Neural cell (in vitro differentiated cells): Measurements from ENCODE around the gene SAMD14.

Experiments
- CTCF ChIP-seq: fragments of 450-650 bp; IDR thresholded peaks from 2 replicates; pipeline ENCODE4 v1.5.1; 2014; ENCODE audit warnings: antibody characterized with exemption, mild to moderate bottlenecking, moderate library complexity; ENCODE audit not compliant: poor library complexity, severe bottlenecking
- REST ChIP-seq: IDR thresholded peaks from 2 replicates; pipeline ENCODE4 v1.6.1; 2012; ENCODE audit warnings: borderline replicate concordance
- SMC3 ChIP-seq: fragments of 450-650 bp; conservative IDR thresholded peaks from 2 replicates; pipeline ENCODE4 v1.6.1; 2014; ENCODE audit warnings: antibody characterized with exemption, mild to moderate bottlenecking, moderate library complexity; ENCODE audit not compliant: poor library complexity
- TAF1 ChIP-seq: IDR thresholded peaks from 2 replicates; pipeline ENCODE4 v1.6.1; 2012; ENCODE audit warnings: low read depth

- TF ChIP-seq CTCF (no peak), REST (no peak), SMC3 (no peak), TAF1 (no peak)
Measured at GRCh38 chr17:50113624-50114320, 16.2 kb downstream of the SAMD14 start.
